ENCODE results near the gene CDC40. TPM values are rescaled to one million over a fixed set of nuclear protein-coding genes. Genes with fewer than 3 reads are reported as not detected.

Gene CDC40
- total RNA-seq, 1 experiment from 2014 or later: 26.2 TPM

- TF ChIP-seq EZH2phosphoT487 (IDR thresholded peaks at IDR 0.05; ENCODE audit: borderline replicate concordance): no peak
- TF ChIP-seq, protein P1, sequence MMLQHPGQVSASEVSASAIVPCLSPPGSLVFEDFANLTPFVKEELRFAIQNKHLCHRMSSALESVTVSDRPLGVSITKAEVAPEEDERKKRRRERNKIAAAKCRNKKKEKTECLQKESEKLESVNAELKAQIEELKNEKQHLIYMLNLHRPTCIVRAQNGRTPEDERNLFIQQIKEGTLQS (IDR thresholded peaks at IDR 0.05): no peak
- TF ChIP-seq MAX (IDR thresholded peaks at IDR 0.05): no peak
- TF ChIP-seq, protein P2, sequence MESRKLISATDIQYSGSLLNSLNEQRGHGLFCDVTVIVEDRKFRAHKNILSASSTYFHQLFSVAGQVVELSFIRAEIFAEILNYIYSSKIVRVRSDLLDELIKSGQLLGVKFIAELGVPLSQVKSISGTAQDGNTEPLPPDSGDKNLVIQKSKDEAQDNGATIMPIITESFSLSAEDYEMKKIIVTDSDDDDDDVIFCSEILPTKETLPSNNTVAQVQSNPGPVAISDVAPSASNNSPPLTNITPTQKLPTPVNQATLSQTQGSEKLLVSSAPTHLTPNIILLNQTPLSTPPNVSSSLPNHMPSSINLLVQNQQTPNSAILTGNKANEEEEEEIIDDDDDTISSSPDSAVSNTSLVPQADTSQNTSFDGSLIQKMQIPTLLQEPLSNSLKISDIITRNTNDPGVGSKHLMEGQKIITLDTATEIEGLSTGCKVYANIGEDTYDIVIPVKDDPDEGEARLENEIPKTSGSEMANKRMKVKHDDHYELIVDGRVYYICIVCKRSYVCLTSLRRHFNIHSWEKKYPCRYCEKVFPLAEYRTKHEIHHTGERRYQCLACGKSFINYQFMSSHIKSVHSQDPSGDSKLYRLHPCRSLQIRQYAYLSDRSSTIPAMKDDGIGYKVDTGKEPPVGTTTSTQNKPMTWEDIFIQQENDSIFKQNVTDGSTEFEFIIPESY (IDR thresholded peaks at IDR 0.05; ENCODE audit: extremely low read depth, insufficient replicate concordance, low read length): no peak
- no peak for TF ChIP-seq POLR2AphosphoS5 (IDR thresholded peaks at IDR 0.05; ENCODE audit: low read depth, low read length)
- TF ChIP-seq ZFX (IDR thresholded peaks at IDR 0.05): no peak
- TF ChIP-seq FOSL1 (IDR thresholded peaks at IDR 0.05; ENCODE audit: low read depth): no peak
- TF ChIP-seq CEBPB (IDR thresholded peaks at IDR 0.05; ENCODE audit: low read depth): no peak
- no peak for TF ChIP-seq SP1 (IDR thresholded peaks at IDR 0.05; ENCODE audit: low read depth)
- TF ChIP-seq EZH2 (IDR thresholded peaks at IDR 0.05): no peak
- no peak for TF ChIP-seq SIN3A (IDR thresholded peaks at IDR 0.05; ENCODE audit: low read depth)
- TF ChIP-seq, protein P3, sequence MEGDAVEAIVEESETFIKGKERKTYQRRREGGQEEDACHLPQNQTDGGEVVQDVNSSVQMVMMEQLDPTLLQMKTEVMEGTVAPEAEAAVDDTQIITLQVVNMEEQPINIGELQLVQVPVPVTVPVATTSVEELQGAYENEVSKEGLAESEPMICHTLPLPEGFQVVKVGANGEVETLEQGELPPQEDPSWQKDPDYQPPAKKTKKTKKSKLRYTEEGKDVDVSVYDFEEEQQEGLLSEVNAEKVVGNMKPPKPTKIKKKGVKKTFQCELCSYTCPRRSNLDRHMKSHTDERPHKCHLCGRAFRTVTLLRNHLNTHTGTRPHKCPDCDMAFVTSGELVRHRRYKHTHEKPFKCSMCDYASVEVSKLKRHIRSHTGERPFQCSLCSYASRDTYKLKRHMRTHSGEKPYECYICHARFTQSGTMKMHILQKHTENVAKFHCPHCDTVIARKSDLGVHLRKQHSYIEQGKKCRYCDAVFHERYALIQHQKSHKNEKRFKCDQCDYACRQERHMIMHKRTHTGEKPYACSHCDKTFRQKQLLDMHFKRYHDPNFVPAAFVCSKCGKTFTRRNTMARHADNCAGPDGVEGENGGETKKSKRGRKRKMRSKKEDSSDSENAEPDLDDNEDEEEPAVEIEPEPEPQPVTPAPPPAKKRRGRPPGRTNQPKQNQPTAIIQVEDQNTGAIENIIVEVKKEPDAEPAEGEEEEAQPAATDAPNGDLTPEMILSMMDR (IDR thresholded peaks at IDR 0.05 in 2 of 3, conservative IDR thresholded peaks at IDR 0.05 in 1 of 3; ENCODE audit: borderline replicate concordance in 1 of 3, insufficient read depth in 1 of 3, low read depth in 2 of 3, low read length in 2 of 3): no peak
- no peak overlapping the region for H3K4me3 ChIP-seq (replicated peaks in 1 of 2; ENCODE audit: low read depth in 1 of 2, low read length in 2 of 2)
- no peak for ATAC-seq
- no peak overlapping the region for H2AFZ ChIP-seq (ENCODE audit: low read depth, low read length, poor library complexity, severe bottlenecking)
- H3K4me1 ChIP-seq (ENCODE audit: control insufficient read depth in 1 of 2, insufficient read depth in 2 of 2, low read length in 2 of 2): no peaks in the 10 kb centered on the region
- no peaks in the 10 kb centered on the region for H3K9me2 ChIP-seq (ENCODE audit: insufficient read depth)
- no peak overlapping the region for H3K4me2 ChIP-seq (ENCODE audit: low read length)
- H3K9me3 ChIP-seq (ENCODE audit: control insufficient read depth in 1 of 2, insufficient read depth in 1 of 2, low read depth in 1 of 2, low read length in 2 of 2): no peaks in the 10 kb centered on the region
- no peaks in the 10 kb centered on the region for H3K79me2 ChIP-seq (ENCODE audit: insufficient read depth, low read length)
- no TSS peak for BruUV-seq (replicated peaks)
- H3K9ac ChIP-seq (ENCODE audit: low read length): no peak overlapping the region
- ChIA-PET CTCF (no interaction called here), RAD21 (ENCODE audit: low non-redundant PET in 1 of 2, low total read pairs in 2 of 2, uncharacterized antibody in 2 of 2, unreplicated experiment in 2 of 2) (no interaction called here), POLR2A (no interaction called here)
- DNase-seq (ENCODE audit: low read depth, low spot score): no peak
- no peak overlapping the region for H3K27ac ChIP-seq (ENCODE audit: low read depth, low read length)
- no peaks in the 10 kb centered on the region for H3K27me3 ChIP-seq (ENCODE audit: insufficient read depth, low read length)
- no peaks in the 10 kb centered on the region for H4K20me1 ChIP-seq (ENCODE audit: insufficient read depth)
- H3K36me3 ChIP-seq (ENCODE audit: control insufficient read depth in 1 of 2, insufficient read depth in 2 of 2, low read length in 2 of 2): no peaks in the 10 kb centered on the region
- intact Hi-C loops (cut with micrococcal nuclease): no loop called here
These were observed 86.8 kb downstream of the CDC40 start for GRCh38 chr6:110266996-110267395.

Measured in HCT116 (cell line).